Upper lobe of left lung (tissue), 6 donors: Measurements from ENCODE around the gene RNF123. TPM values are rescaled to one million over a fixed set of nuclear protein-coding genes. Genes with fewer than 3 reads are reported as not detected.

Experiments used
- ATAC-seq, 2 donors: fragments of 200-7000 bp; cut with Tn5 transposase; one replicate each; pipeline ENCODE4 v1.9.1; 2022; ENCODE audit warnings: mild to moderate bottlenecking in 2 of 2, moderate library complexity in 2 of 2; ENCODE audit not compliant: low FRiP score in 2 of 2
- DNase-seq, 2 donors: peaks; one replicate each; pipeline ENCODE4 v3.0.0-alpha.2; 2019 to 2020
- H3K27ac ChIP-seq, 4 donors: fragments of 200-600 bp; sonication (generic); one replicate each; pipeline ENCODE4 v1.5.1; 2016 to 2019
- H3K27me3 ChIP-seq, 4 donors: fragments of 200-600 bp; sonication (generic); one replicate each; pipeline ENCODE4 v1.5.1; 2017 to 2019
- H3K36me3 ChIP-seq, 4 donors: fragments of 200-600 bp; sonication (generic); one replicate each; pipeline ENCODE4 v1.5.1; 2016 to 2019
- H3K4me1 ChIP-seq, 4 donors: fragments of 200-600 bp; sonication (generic); one replicate each; pipeline ENCODE4 v1.5.1; 2018 to 2019
- H3K4me3 ChIP-seq, 4 donors: fragments of 200-600 bp; sonication (generic); one replicate each; pipeline ENCODE4 v1.5.1; 2017 to 2019; ENCODE audit warnings: mild to moderate bottlenecking in 2 of 4, moderate library complexity in 1 of 4
- H3K9me3 ChIP-seq, 4 donors: fragments of 200-600 bp; sonication (generic); one replicate each; pipeline ENCODE4 v1.5.1; 2018 to 2019
- EP300 ChIP-seq, 4 donors: sonication (generic); formaldehyde crosslinking; IDR thresholded peaks; one replicate each; pipeline ENCODE4 v1.5.1; 2017; ENCODE audit warnings: antibody characterized with exemption in 4 of 4, control low read depth in 2 of 4
- POLR2A ChIP-seq, 4 donors: fragments of 450-650 bp; IDR thresholded peaks; one replicate each; pipeline ENCODE4 v1.5.1; 2016 to 2017; ENCODE audit warnings: antibody characterized with exemption in 4 of 4, mild to moderate bottlenecking in 2 of 4
- POLR2AphosphoS5 ChIP-seq, 2 donors: sonication (generic); formaldehyde crosslinking; IDR thresholded peaks; one replicate each; pipeline ENCODE4 v1.5.1; 2017; ENCODE audit warnings: antibody characterized with exemption in 2 of 2
- WGBS, 2 donors: methylation state at CpG; one replicate each; pipeline ENCODE4 v1.1.5; 2017 to 2018; 5-methylcytosine and 5-hydroxymethylcytosine counted together
- total RNA-seq, 6 donors: library from RNA; depleted of rRNA in 4 of 6; stranded (reverse); fragments of >200 nt in 4 of 6; gene quantifications; one replicate each; pipeline versions ENCODE4 v1.1.0 to v1.2.1, GENCODE V29; 2016 to 2021
- TF ChIP-seq, protein P1 (sequence below), 6 experiments: fragments of 450-650 bp in 4 of 6; fragments of 200-600 bp in 2 of 6; sonication (generic) in 2 of 6; IDR thresholded peaks; one replicate each; pipeline ENCODE4 v1.5.1; 2016 to 2019; ENCODE audit warnings: antibody characterized with exemption in 6 of 6
- donor health status: DM: no; HTN: no; CAD: no; lungs with moderate emphysema.
- donor health status: DM: no; HTN: yes; CAD: no; lungs with severe emphysema.

The RNF123 gene
- 10 to 100 TPM; 14.2 to 71.2 (median 42.2) TPM for total RNA-seq

GRCh38 chr3:49689046-49689907, at the start of gene RNF123, which contains the start of gene MST1:
Gene RNF123 (plus strand): TSS chr3:49689557. CDS start chr3:49691166, 1,609 bp downstream.
Gene MST1 (minus strand): TSS chr3:49689474. CDS start chr3:49688691, 783 bp downstream.
- Histone ChIP-seq H3K9me3 (no peaks in the 10 kb centered on the region), H3K36me3 (peaks cover 0 to 6% (median 2%) of the 10 kb centered on the region in 4 donors), H3K4me1 (peaks cover 24 to 50% (median 30%) of the 10 kb centered on the region in 4 donors), H3K27ac (peak within 1 kb of the TSS; percentile 56 to 90 (median 82)), H3K4me3 (peak within 1 kb of the TSS; percentile 72 to 100 (median 95)), H3K27me3 (no peaks in the 10 kb centered on the region)
- peak in 2 of 4 donors; percentile 48 to 71 for TF ChIP-seq POLR2A (IDR thresholded peaks at IDR 0.05)
- TF ChIP-seq EP300 (IDR thresholded peaks at IDR 0.05) = no peak
- peak; percentile 60 to 89 for TF ChIP-seq POLR2AphosphoS5 (IDR thresholded peaks at IDR 0.05)
- TF ChIP-seq, protein P1, sequence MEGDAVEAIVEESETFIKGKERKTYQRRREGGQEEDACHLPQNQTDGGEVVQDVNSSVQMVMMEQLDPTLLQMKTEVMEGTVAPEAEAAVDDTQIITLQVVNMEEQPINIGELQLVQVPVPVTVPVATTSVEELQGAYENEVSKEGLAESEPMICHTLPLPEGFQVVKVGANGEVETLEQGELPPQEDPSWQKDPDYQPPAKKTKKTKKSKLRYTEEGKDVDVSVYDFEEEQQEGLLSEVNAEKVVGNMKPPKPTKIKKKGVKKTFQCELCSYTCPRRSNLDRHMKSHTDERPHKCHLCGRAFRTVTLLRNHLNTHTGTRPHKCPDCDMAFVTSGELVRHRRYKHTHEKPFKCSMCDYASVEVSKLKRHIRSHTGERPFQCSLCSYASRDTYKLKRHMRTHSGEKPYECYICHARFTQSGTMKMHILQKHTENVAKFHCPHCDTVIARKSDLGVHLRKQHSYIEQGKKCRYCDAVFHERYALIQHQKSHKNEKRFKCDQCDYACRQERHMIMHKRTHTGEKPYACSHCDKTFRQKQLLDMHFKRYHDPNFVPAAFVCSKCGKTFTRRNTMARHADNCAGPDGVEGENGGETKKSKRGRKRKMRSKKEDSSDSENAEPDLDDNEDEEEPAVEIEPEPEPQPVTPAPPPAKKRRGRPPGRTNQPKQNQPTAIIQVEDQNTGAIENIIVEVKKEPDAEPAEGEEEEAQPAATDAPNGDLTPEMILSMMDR (IDR thresholded peaks at IDR 0.05) = peak in 4 of 6 experiments; percentile 31 to 54 (median 50)
- 0 to 4% methylated on average over 3 to 41 of the region's 66 CpGs for WGBS, 2 donors
- ATAC-seq = peak; percentile 83 to 93
- DNase-seq = peak; percentile 84 to 99

DNA sequence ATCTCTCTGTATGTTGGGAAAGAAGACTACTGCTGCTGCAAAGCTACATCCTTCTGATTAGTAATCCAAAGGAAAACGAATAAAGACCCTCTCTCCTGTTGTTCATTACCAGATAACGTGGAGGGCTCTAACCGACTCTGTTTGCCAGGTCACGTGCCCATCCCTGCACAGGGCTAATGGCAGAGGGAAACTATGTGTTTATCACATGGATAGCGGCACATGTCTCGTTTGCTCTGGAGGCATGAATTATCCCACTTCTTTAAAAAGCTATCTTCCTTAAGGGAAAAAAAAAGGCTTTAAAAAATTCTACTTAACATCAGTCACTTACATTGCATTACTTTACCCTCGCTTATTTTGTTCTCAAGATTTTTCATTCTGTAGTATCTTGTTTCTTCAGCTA, 48.1 kb upstream of the RNF123 start:
- WGBS, 2 donors = 70 to 71% methylated on average over 7 of the region's 7 CpGs
- TF ChIP-seq POLR2A (IDR thresholded peaks at IDR 0.05) = no peak
- H3K27me3 ChIP-seq = no peaks in the 10 kb centered on the region

GRCh38 chr3:49641921-49642707, 47.2 kb upstream of the RNF123 start:
- no peak overlapping the region for H3K4me3 ChIP-seq
- H3K27me3 ChIP-seq = no peaks in the 10 kb centered on the region
- TF ChIP-seq POLR2A (IDR thresholded peaks at IDR 0.05) (no peak), EP300 (IDR thresholded peaks at IDR 0.05) (no peak), POLR2AphosphoS5 (IDR thresholded peaks at IDR 0.05) (no peak)
- TF ChIP-seq, protein P1 (IDR thresholded peaks at IDR 0.05) = no peak
- H3K36me3 ChIP-seq = no peaks in the 10 kb centered on the region
- no peaks in the 10 kb centered on the region for H3K4me1 ChIP-seq
- WGBS, 2 donors = 91 to 96% methylated on average over 3 to 10 of the region's 14 CpGs
- no peaks in the 10 kb centered on the region for H3K9me3 ChIP-seq
- no peak for DNase-seq
- H3K27ac ChIP-seq = no peak overlapping the region
- ATAC-seq = no peak

More for the DNA sequence above, 48.1 kb upstream of the RNF123 start:
- no peak for ATAC-seq
- Histone ChIP-seq H3K27ac (no peak overlapping the region), H3K4me3 (no peak overlapping the region), H3K36me3 (no peaks in the 10 kb centered on the region), H3K9me3 (no peaks in the 10 kb centered on the region), H3K4me1 (no peaks in the 10 kb centered on the region)
- no peak for DNase-seq

- TF ChIP-seq, protein P1 (IDR thresholded peaks at IDR 0.05) = no peak
- TF ChIP-seq POLR2AphosphoS5 (IDR thresholded peaks at IDR 0.05) = no peak
- no peak for TF ChIP-seq POLR2A (IDR thresholded peaks at IDR 0.05)
- no peak for TF ChIP-seq EP300 (IDR thresholded peaks at IDR 0.05)
- H3K36me3 ChIP-seq = no peaks in the 10 kb centered on the region
- no peak overlapping the region for H3K27ac ChIP-seq
- no peak overlapping the region for H3K4me3 ChIP-seq
- ATAC-seq (no peak), DNase-seq (no peak)
- no peaks in the 10 kb centered on the region for H3K27me3 ChIP-seq
- peaks cover 0 to 2% (median 0%) of the 10 kb centered on the region in 4 donors for H3K4me1 ChIP-seq
- 87% methylated on average over 4 of the region's 9 CpGs; no CpG with 5 or more reads in 1 of the 2 donors for WGBS, 2 donors
- no peaks in the 10 kb centered on the region for H3K9me3 ChIP-seq
Measured at GRCh38 chr3:49642708-49643145, 46.6 kb upstream of the RNF123 start.

GRCh38 chr3:49644684-49645083, 44.7 kb upstream of the RNF123 start:
- no peak for DNase-seq
- WGBS, 2 donors = 76 to 100% methylated on average over 1 to 8 of the region's 8 CpGs
- H3K9me3 ChIP-seq = no peaks in the 10 kb centered on the region
- H3K27ac ChIP-seq = no peak overlapping the region
- H3K4me3 ChIP-seq = no peak overlapping the region
- H3K4me1 ChIP-seq = peaks cover 0 to 6% (median 0%) of the 10 kb centered on the region in 4 donors
- TF ChIP-seq POLR2AphosphoS5 (IDR thresholded peaks at IDR 0.05) = no peak
- no peak for TF ChIP-seq EP300 (IDR thresholded peaks at IDR 0.05)
- TF ChIP-seq, protein P1 (IDR thresholded peaks at IDR 0.05) = no peak
- no peak for TF ChIP-seq POLR2A (IDR thresholded peaks at IDR 0.05)
- no peaks in the 10 kb centered on the region for H3K27me3 ChIP-seq
- no peaks in the 10 kb centered on the region for H3K36me3 ChIP-seq
- no peak for ATAC-seq
